ENCODE measurements around the gene PPP2R5D.
A peak's percentile ranks its signal among the peaks of the same experiment; 100 is the strongest.

PPP2R5D gene

DNA sequence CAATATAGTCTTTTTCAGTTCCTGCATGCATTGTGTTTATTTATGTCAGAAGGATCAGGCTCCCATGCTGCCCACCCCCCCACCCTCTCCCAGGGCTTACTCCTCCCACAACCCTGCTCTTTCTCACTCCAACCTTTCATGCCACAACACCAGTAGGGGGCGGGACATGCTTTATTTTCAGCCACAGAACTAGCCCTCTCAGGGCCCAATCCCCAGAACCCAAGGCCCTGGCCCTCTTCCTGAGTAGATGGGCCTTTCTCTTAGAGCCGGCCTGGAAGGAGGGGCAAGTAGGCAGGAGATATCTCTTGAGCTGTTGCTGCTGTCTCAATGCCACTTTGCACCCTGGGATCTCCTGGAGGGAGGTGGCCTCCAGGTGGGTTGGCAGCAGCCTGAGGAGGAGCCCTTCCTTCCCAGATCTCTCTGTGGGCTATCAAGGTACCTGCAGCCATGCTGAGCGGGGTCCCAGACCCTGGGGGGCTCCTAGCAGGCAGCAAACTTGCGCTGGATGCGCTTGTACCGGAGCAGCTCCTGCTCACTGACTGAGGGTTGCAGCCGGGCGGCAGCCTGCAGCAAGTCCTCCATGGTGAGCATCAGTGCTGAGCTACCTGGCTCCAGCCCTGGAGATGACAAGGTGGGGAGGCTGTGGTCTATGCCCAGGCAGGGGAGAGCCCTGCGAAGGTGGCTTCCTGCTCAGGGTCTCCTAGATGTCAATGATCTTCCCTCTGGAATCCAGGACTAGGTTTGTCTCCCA is 20.3 kb upstream of the PPP2R5D start:
- DNase-seq (ENCODE audit: low read depth in 2 of 2), result no peak

- no peak for DNase-seq (ENCODE audit: low read depth in 2 of 2)
Measured at GRCh38 chr6:42966571-42966970, 17.8 kb upstream of the PPP2R5D start.

- no peak for DNase-seq (ENCODE audit: low read depth in 2 of 2)
Measured at GRCh38 chr6:42967228-42967627, 17.1 kb upstream of the PPP2R5D start.

DNA sequence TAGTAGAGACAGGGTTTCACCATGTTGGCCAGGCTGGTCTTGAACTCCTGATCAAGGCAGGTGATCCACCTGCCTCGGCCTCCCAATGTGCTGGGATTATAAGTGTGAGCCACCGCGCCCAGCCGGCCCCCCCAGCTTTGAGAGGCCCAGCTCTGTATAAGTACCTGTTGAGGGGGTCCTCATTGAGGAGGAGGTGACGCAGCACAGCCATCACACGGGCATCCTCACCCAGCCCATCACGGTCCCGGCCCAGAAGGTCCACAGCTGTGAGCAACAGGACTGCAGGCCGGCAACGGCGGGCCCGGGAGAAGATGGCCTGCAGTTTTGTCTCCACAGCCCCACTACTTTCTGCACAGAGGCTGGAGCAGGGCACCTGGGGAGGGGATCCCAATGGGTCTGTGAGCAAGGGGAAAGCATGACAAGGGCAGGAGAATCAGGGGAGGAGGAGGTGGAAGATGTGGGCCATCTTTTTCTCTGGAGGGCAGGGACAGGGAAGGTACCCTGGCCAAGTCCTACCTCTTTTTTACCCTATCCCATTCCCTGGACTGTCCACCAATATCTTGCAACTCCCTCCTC is 16.2 kb upstream of the PPP2R5D start:
- no peak for DNase-seq (ENCODE audit: low read depth in 2 of 2)

DNA sequence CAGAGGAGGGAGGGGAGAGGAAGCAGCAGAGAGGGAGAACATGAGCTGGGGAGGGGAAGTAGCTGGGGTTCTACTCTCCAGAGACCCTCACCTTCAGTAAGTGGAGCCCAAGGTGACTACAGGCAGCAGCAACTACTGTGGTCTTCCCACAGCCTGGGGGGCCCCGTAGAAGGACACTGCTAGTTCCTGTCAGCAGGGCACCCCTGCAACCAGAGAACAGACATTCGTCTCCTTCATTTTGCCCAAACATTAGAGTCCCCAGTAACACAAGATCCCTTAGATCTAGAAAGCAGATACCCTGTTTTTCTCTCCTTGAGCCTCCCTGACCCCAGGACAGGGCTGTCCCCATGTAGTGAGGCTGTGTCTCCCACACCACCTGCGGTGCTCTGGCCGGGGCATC is 15.6 kb upstream of the PPP2R5D start:
- no peak for DNase-seq (ENCODE audit: low read depth in 2 of 2)

- no peak for DNase-seq (ENCODE audit: low read depth in 2 of 2)
Measured at GRCh38 chr6:42969431-42969830, 14.9 kb upstream of the PPP2R5D start.

DNA sequence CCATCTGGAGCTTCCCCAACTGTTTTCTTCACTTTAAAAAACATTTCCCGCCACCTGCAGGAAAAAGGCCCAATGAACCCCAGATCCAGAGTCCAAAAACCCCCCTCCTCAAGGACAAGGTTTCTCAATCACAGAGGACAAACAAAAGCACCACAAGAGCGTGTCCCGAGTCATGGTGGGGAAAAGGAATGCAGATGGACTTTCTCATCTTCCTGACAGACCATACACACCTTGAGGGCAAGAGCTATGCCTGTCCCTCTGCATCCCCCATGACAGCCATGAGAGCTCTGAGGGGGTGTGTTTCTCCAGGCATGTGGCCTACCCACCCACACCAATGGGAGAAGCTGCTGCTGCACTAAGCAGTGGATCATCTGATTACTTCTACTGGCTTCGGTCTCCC is 14.4 kb upstream of the PPP2R5D start:
- no peak for DNase-seq (ENCODE audit: low read depth in 2 of 2)

DNA sequence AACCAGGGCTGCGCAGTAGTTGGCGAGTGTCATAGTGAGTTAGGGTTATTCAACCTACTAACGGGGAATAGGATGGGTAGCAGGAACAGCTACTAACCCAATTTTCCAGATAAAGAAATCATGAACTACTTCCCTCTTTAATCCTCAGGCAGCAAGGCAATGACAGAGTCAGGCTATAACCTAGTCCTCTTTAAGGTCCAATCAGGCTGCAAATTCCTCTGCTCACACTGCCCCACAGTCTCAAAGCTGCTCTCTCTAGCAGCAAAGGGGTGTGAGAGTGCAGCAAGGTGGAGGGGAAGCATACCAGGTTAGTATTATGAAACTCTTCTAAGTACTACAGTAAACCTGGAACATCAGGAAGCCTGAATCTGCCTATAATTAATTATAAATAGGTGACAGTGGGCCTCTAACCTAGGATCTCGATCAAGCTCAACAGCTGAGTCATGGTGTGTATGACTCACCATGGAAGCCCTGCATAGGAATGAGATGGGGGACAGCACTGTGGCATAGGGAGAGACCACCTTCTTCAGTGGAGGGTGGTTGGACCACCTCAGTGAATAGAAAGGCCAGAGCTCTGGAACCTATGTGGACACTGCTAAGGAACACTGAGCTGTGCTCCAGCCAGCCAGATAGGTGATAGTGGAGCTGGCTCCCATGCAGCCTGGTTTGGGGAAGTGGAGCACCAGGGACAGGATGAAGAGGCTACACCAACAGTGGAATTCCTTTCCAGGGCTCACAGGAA is 13.3 kb upstream of the PPP2R5D start:
- DNase-seq (ENCODE audit: low read depth in 2 of 2), result no peak

DNA sequence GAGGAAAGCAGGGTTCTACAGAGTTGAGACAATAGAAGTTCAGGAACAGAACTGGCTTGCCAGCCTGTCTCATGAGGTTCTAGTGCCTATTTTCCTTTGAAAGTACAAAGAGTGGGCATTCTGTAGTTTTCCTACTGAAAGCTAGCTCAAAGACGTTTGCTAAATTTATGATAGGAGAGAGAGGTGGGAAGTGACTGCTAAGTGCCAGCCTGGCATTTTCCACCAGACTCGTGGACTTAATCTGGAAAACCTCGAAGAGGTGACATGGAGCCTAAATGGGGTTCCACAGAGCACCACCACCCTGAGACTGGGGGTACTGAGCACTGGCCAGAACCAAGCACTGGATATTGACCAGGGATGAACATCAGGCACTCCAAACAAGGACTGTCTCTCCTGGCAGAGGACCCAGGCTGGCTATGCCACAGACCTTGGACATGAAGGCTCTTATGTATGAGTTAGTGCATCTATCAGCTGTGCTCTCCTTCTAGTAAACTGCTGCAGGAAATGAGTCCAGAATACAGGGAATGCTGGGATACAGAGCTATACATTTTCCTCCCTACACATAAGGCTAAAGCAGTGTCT is 12.5 kb upstream of the PPP2R5D start:
- DNase-seq (ENCODE audit: low read depth in 2 of 2), result no peak

- no peak for DNase-seq (ENCODE audit: low read depth in 2 of 2)
Measured at GRCh38 chr6:42973926-42974325, 10.4 kb upstream of the PPP2R5D start.

GRCh38 chr6:42974919-42975505 is 9.4 kb upstream of the PPP2R5D start:
- DNase-seq (ENCODE audit: low read depth in 2 of 2), result no peak

DNA sequence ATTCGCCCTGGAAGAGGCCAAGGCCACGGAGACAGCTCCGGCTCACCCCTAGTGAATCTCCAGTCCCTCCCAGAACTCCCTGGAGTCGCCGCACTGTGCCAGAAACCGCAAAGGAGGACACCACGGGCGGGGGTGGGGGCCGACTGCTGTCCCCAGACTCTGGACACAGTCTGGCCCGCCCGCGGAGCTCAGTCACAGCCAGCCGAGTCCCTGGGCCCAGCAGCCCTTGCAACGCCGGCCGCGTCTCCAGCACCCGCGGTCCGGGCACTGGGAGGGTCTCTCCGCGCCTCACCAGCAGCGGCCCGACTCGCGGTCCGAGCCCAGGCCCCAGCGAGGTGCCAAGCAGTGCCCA is 5.9 kb upstream of the PPP2R5D start:
- no peak for DNase-seq (ENCODE audit: low read depth in 2 of 2)

- DNase-seq (ENCODE audit: low read depth in 2 of 2), result peak; percentile 85 to 86
Measured at GRCh38 chr6:42978839-42979522, 5.4 kb upstream of the PPP2R5D start, which contains the start of gene PEX6. Gene PEX6, minus strand, starts transcription at chr6:42979181. Its CDS starts 31 bp downstream, at chr6:42979150.

DNA sequence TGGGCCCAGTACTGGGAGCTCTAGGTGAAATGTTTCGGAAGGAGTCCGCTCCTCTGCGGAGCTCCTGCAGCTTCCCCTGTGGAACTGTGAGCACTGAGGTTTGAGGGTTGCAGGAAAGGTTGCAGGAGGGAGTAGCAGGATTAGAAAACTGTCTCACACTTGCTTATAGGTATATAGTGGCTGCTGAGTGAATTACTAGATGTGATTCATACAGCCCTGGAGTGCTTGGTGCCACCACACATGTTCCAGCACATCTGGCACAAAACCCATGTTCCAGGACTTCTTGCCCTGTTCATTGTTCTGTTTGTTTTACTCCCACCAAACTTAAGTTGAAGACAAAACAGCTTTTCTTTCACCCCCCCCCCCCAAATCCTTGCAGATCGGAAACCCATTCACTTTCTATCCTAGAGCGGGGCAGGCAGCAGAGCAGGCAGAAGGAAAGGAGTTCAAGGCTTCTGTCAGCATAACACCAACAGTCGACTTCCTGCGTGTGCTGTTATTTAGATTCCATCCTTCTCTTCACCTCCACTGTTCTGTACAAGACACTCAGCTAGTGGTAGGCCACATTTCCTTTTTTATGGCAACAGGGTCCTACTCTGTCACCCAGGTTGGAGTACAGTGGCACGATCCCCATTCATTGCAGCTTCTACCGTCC is 4.7 kb upstream of the PPP2R5D start:
- no peak for DNase-seq (ENCODE audit: low read depth in 2 of 2)

DNA sequence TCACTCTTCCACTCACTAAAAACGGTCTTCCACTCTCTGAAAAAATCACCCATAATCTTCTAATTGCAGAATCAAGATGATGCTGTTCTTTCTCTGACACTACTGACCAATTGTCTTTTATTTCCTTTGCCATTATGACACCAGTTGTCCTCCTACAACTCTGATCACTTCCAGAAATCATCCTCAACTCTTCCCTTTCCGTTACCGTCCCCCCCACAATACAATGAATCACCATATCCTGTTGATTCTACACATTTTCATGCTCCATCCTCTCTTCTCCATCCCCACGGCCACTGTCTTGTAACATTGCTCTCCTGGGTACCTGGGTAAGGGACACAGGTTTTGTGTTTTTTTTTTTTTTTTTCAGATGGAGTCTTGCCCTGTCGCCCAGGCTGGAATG is 2.5 kb upstream of the PPP2R5D start:
- no peak for DNase-seq (ENCODE audit: low read depth in 2 of 2)

DNA sequence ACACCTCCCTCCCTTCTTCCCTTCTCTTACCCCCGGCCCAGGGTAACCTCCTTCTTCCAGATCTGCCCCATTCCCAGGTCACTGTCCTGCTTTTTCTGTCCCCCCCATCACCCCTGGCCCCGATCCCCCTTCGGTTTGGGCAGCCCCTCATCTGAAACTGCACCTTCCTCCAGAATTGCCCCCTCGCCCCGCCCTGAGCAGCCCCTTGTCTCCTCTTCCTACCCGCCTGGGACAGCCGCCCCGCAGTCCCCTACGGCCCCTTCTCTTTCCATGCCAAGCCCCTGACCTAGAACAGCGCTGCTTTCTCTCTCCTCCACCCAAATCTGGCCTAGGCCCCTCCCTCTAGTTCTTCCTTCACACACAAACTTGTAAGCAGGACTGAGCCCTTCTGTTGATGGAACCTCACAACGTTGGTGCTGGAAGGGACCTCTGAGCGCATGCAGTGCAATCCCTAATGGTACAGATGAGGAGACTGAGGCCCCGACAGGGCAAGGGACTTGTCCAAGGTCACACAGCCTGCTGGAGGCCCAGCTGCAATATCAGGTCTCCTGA is 630 bp downstream of the PPP2R5D start:
- no peak for DNase-seq (ENCODE audit: low read depth in 2 of 2)

GRCh38 chr6:42987533-42988451 is 3.4 kb downstream of the PPP2R5D start:
- no peak for DNase-seq (ENCODE audit: low read depth in 2 of 2)

GRCh38 chr6:42988486-42989020 is 4.2 kb downstream of the PPP2R5D start:
- no peak for DNase-seq (ENCODE audit: low read depth in 2 of 2)

GRCh38 chr6:42989923-42990322 is 5.6 kb downstream of the PPP2R5D start:
- no peak for DNase-seq (ENCODE audit: low read depth in 2 of 2)

All from stimulated activated CD8-positive, alpha-beta memory T cell treated with anti-CD3 and anti-CD28 coated beads, Interleukin-15, amount 100 ng/mL, for 4 hours (primary cell).